K562 (cell line): ENCODE data around the gene TAF3. TPM values are rescaled to one million over a fixed set of nuclear protein-coding genes. Genes with fewer than 3 reads are reported as not detected.
A peak's percentile ranks its signal among the peaks of the same experiment; 100 is the strongest.

Experiments used
- ATAC-seq: fragments of 200-7000 bp; cut with Tn5 transposase; 3 replicates; pipeline ENCODE4 v1.9.1; 2020; ENCODE audit warnings: moderate library complexity
- BruUV-seq: library from RNA; stranded (reverse); fragments of 400-500 nt; replicated peaks from 2 replicates; lab custom pipeline; 2021; lab: Mats Ljungman, UMichigan
- CTCF ChIA-PET: fragments of 300-600 bp; formaldehyde crosslinking; extraction: SDS; loops from one replicate; lab custom pipeline; 2021; ENCODE audit warnings: low intra/inter-chr PET ratio; lab: Yijun Ruan, JAX
- POLR2A ChIA-PET: fragments of 300-600, 350-650 bp; sonication (Branson Sonifier 250); formaldehyde crosslinking; extraction: SDS; loops from one replicate; lab custom pipeline; 2021; ENCODE audit warnings: antibody characterized with exemption, inconsistent platforms; lab: Yijun Ruan, JAX
- DNase-seq, 4 experiments: peaks; one replicate each; pipeline versions ENCODE4 v3.0.0 to v3.0.0-alpha.2; 2011 to 2018; ENCODE audit warnings: low spot score in 3 of 4, mixed read lengths in 3 of 4; ENCODE audit errors: extremely low read depth in 1 of 4
- FAIRE-seq: peaks from 2 replicates; lab custom pipeline; 2011; peaks lifted over from hg19 to GRCh38; lab: Jason Lieb, UNC
- H2AFZ ChIP-seq: 2 replicates; pipeline ENCODE4 v1.6.0; 2011; ENCODE audit warnings: low read depth, low read length, control low read depth, inconsistent platforms
- H3K27ac ChIP-seq: fragments of 200-600 bp; 3 replicates; pipeline ENCODE4 v1.8.0; 2011; ENCODE audit warnings: low read depth, mild to moderate bottlenecking, control low read depth, inconsistent platforms, low read length, moderate library complexity, mixed read lengths; ENCODE audit errors: extremely low read depth
- H3K27me3 ChIP-seq, 2 experiments: fragments of 300-600 bp in 1 of 2; 2 replicates in 1 of 2; 3 replicates in 1 of 2; pipeline versions ENCODE4 v1.6.0 to v1.8.0; 2011; ENCODE audit warnings: inconsistent platforms in 2 of 2, low read length in 2 of 2, mild to moderate bottlenecking in 1 of 2, mixed read lengths in 1 of 2, moderate library complexity in 1 of 2; ENCODE audit not compliant: control insufficient read depth in 2 of 2, insufficient read depth in 2 of 2
- H3K36me3 ChIP-seq: fragments of 300-600 bp; 3 replicates; pipeline ENCODE4 v1.8.0; 2011; ENCODE audit warnings: mild to moderate bottlenecking, low read length, inconsistent platforms; ENCODE audit not compliant: control insufficient read depth, insufficient read depth
- H3K4me1 ChIP-seq, 2 experiments: fragments of 200-600 bp in 1 of 2; replicated peaks in 1 of 2; 2 replicates in 1 of 2; 3 replicates in 1 of 2; pipeline versions ENCODE4 v1.5.1 to v1.8.0; 2011; ENCODE audit warnings: inconsistent platforms in 2 of 2, low read length in 2 of 2, mild to moderate bottlenecking in 1 of 2, mixed read lengths in 1 of 2, moderate library complexity in 1 of 2; ENCODE audit not compliant: control insufficient read depth in 2 of 2, insufficient read depth in 2 of 2
- H3K4me2 ChIP-seq: 2 replicates; pipeline ENCODE4 v1.6.1; 2011; ENCODE audit warnings: low read length, control low read depth, inconsistent platforms, mixed read lengths; ENCODE audit not compliant: insufficient read depth
- H3K4me3 ChIP-seq: fragments of 200-600 bp; sonication (generic), shearing (Covaris generic); 2 replicates; pipeline ENCODE4 v1.5.1; 2016; ENCODE audit warnings: control low read depth, inconsistent platforms
- H3K79me2 ChIP-seq: fragments of 200-600 bp; 3 replicates; pipeline ENCODE4 v1.8.0; 2011; ENCODE audit warnings: low read length, inconsistent platforms; ENCODE audit not compliant: control insufficient read depth, insufficient read depth
- H3K9ac ChIP-seq, 2 experiments: 2 replicates each; pipeline versions ENCODE4 v1.6.0 to v1.6.1; 2011; ENCODE audit warnings: low read depth in 2 of 2, low read length in 2 of 2, control low read depth in 1 of 2, inconsistent platforms in 1 of 2, mild to moderate bottlenecking in 1 of 2, mixed read lengths in 1 of 2; ENCODE audit not compliant: insufficient read depth in 1 of 2
- H3K9me1 ChIP-seq: one replicate; pipeline ENCODE4 v1.6.0; 2011; ENCODE audit warnings: inconsistent platforms, mild to moderate bottlenecking, low read length, moderate library complexity; ENCODE audit not compliant: control insufficient read depth, insufficient read depth
- H3K9me3 ChIP-seq: replicated peaks from 2 replicates; pipeline ENCODE4 v1.5.1; 2011; ENCODE audit warnings: low read depth, low read length, inconsistent platforms; ENCODE audit not compliant: control insufficient read depth, insufficient read depth
- H4K20me1 ChIP-seq: replicated peaks from 2 replicates; pipeline ENCODE4 v1.6.1; 2011; ENCODE audit warnings: low read length, inconsistent platforms, mixed read lengths; ENCODE audit not compliant: control insufficient read depth, insufficient read depth
- ARID4B ChIP-seq: sonication (generic); formaldehyde crosslinking; IDR thresholded peaks from 2 replicates; pipeline ENCODE4 v1.8.0; 2022; ENCODE audit warnings: mild to moderate bottlenecking, missing genetic modification reagents
- BRD9 ChIP-seq: fragments of 450-650 bp; IDR thresholded peaks from 2 replicates; pipeline ENCODE4 v1.6.1; 2018; ENCODE audit warnings: low read depth; ENCODE audit not compliant: partially characterized antibody
- HNRNPUL1 ChIP-seq: fragments of 200-400 bp; formaldehyde crosslinking; IDR thresholded peaks from 2 replicates; pipeline ENCODE4 v1.6.1; 2017; ENCODE audit warnings: low read length
- MTA2 ChIP-seq: fragments of 450-650 bp; IDR thresholded peaks from 2 replicates; pipeline ENCODE4 v1.6.1; 2016; ENCODE audit warnings: low read depth
- THRAP3 ChIP-seq: fragments of 450-650 bp; IDR thresholded peaks from 2 replicates; pipeline ENCODE4 v1.6.1; 2016; ENCODE audit warnings: mild to moderate bottlenecking, inconsistent platforms, borderline replicate concordance
- ZFP36 ChIP-seq: fragments of 150-350 bp; IDR thresholded peaks from 2 replicates; pipeline ENCODE4 v1.6.1; 2018; ENCODE audit warnings: low read length, low read depth; ENCODE audit not compliant: partially characterized antibody
- WGBS: fragments of 100-300 bp; shearing (Covaris generic); methylation state at CpG from one replicate; pipeline ENCODE4 v1.1.6; 2016; ENCODE audit warnings: low coverage, mixed read lengths; ENCODE audit not compliant: insufficient coverage; ENCODE audit errors: missing lambda C conversion rate; 5-methylcytosine and 5-hydroxymethylcytosine counted together
- in situ Hi-C: fragments of 300-500 bp; cut with MboI; formaldehyde crosslinking; loops from 4 replicates; pipeline ENCODE4 v1.15.0; 2018; ENCODE audit warnings: inconsistent platforms, mixed read lengths
- intact Hi-C: fragments of 100-400 bp; cut with micrococcal nuclease; formaldehyde crosslinking; loops from 2 replicates; pipeline ENCODE4 v1.14.2; 2022
- polyA plus RNA-seq, 8 experiments: library from polyadenylated mRNA; depleted of rRNA in 4 of 8; stranded (reverse) in 5 of 8; unstranded in 3 of 8; fragments of >200 nt; fragmentation: Nextera tagmentation in 2 of 8; fragmentation: Illumina TruSeq in 1 of 8; extraction: Ambion mirVana in 2 of 8; extraction: Trizol in 1 of 8; gene quantifications; 2 replicates each; pipeline versions ENCODE4 v1.2.1 to v1.2.3, GENCODE V29; 2011 to 2014; ENCODE audit warnings: inconsistent platforms in 1 of 8, missing spikeins in 1 of 8
- total RNA-seq, 7 experiments: library from RNA; depleted of rRNA in 6 of 7; stranded (reverse); fragments of >200 nt in 6 of 7; fragmentation: Illumina TruSeq in 2 of 7; extraction: Trizol in 2 of 7; gene quantifications; 2 replicates each; pipeline versions ENCODE4 v1.2.1 to v1.2.3, GENCODE V29; 2011 to 2021; ENCODE audit warnings: low replicate concordance in 1 of 7
- TF ChIP-seq, protein P1 (sequence below): fragments of 450-650 bp; formaldehyde crosslinking; conservative IDR thresholded peaks from 2 replicates; pipeline ENCODE4 v1.4.0; 2022; ENCODE audit warnings: mild to moderate bottlenecking, missing genetic modification characterization
- TF ChIP-seq, protein P2 (sequence below), 2 experiments: IDR thresholded peaks; 2 replicates each; pipeline ENCODE4 v1.6.1; 2012; ENCODE audit warnings: improper control_type of control experiment in 2 of 2, low read depth in 2 of 2, low read length in 2 of 2, borderline replicate concordance in 1 of 2
- TF ChIP-seq, protein P3 (sequence below): sonication (generic); formaldehyde crosslinking; IDR thresholded peaks from 2 replicates; pipeline ENCODE4 v1.8.1; 2023; ENCODE audit warnings: mild to moderate bottlenecking, missing genetic modification reagents

Gene TAF3
- total and polyA plus RNA-seq, 9 of the 15 experiments (the other 6 are each of a cell fraction or from before 2014, with no cell fraction given), result 1.5 to 9.9 (median 4.1) TPM

DNA sequence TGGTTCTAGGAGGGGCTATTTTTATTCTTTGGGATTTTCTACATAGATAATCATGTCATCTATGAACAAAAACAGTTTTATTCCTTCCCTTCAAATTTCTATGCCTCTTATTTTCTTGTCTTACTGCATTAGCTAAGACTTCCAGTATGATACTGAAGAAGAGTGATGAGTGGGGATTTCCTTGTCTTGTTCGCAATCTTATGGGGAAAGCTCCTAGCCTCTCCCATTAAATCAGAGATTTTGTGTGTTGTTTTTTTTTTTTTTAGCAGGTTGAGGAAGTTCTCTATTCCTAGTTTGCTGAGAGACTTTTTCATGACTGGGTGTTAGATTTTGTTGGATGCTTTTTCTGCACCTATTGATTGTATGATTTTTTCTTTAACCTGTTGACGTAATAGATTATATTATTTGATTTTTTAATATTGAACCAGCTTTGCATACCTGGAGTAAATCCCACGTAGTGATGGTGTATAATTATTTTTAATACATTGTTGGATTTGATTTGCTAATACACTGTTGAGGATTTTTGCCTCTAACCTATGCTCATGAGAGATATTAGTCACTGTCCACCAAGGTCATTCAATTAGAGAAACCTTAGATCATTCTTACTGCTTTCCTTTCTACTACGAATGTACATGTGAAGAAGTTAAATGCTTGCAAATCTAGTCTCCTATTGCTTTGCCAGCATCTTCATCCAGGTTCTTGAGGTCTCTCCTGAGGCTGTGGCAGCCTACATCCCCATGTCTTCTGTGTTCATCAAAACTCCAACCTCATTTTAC is 23.9 kb upstream of the TAF3 start:
- CTCF ChIA-PET, result no interaction called here
- TF ChIP-seq, protein P1, sequence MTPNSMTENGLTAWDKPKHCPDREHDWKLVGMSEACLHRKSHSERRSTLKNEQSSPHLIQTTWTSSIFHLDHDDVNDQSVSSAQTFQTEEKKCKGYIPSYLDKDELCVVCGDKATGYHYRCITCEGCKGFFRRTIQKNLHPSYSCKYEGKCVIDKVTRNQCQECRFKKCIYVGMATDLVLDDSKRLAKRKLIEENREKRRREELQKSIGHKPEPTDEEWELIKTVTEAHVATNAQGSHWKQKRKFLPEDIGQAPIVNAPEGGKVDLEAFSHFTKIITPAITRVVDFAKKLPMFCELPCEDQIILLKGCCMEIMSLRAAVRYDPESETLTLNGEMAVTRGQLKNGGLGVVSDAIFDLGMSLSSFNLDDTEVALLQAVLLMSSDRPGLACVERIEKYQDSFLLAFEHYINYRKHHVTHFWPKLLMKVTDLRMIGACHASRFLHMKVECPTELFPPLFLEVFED, result no peak
- TF ChIP-seq ARID4B (CRISPR knock-in tag) (no peak), HNRNPUL1 (no peak), BRD9 (no peak), THRAP3 (no peak), MTA2 (no peak), ZFP36 (no peak)
- TF ChIP-seq, protein P2, sequence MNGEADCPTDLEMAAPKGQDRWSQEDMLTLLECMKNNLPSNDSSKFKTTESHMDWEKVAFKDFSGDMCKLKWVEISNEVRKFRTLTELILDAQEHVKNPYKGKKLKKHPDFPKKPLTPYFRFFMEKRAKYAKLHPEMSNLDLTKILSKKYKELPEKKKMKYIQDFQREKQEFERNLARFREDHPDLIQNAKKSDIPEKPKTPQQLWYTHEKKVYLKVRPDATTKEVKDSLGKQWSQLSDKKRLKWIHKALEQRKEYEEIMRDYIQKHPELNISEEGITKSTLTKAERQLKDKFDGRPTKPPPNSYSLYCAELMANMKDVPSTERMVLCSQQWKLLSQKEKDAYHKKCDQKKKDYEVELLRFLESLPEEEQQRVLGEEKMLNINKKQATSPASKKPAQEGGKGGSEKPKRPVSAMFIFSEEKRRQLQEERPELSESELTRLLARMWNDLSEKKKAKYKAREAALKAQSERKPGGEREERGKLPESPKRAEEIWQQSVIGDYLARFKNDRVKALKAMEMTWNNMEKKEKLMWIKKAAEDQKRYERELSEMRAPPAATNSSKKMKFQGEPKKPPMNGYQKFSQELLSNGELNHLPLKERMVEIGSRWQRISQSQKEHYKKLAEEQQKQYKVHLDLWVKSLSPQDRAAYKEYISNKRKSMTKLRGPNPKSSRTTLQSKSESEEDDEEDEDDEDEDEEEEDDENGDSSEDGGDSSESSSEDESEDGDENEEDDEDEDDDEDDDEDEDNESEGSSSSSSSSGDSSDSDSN (IDR thresholded peaks at IDR 0.05; ENCODE audit: borderline replicate concordance in 1 of 2, low read depth in 2 of 2, low read length in 2 of 2), result no peak
- TF ChIP-seq, protein P3, sequence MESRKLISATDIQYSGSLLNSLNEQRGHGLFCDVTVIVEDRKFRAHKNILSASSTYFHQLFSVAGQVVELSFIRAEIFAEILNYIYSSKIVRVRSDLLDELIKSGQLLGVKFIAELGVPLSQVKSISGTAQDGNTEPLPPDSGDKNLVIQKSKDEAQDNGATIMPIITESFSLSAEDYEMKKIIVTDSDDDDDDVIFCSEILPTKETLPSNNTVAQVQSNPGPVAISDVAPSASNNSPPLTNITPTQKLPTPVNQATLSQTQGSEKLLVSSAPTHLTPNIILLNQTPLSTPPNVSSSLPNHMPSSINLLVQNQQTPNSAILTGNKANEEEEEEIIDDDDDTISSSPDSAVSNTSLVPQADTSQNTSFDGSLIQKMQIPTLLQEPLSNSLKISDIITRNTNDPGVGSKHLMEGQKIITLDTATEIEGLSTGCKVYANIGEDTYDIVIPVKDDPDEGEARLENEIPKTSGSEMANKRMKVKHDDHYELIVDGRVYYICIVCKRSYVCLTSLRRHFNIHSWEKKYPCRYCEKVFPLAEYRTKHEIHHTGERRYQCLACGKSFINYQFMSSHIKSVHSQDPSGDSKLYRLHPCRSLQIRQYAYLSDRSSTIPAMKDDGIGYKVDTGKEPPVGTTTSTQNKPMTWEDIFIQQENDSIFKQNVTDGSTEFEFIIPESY (CRISPR knock-in tag), result no peak

More for the DNA sequence above, 23.9 kb upstream of the TAF3 start:
- intact Hi-C loops, result no loop called here
- FAIRE-seq, result no peak
- Histone ChIP-seq H3K9ac (no peak overlapping the region; a peak in 1 of 4 replicates), H3K36me3 (peaks cover 86% of the 10 kb centered on the region), H3K4me2 (no peak overlapping the region), H2AFZ (no peak overlapping the region), H3K4me3 (no peak overlapping the region), H3K9me1 (no peaks in the 10 kb centered on the region), H3K27me3 (no peaks in the 10 kb centered on the region), H3K27ac (peak overlapping the region; percentile 11; the same call in 1 of the 3 replicates), H3K4me1 (peaks cover 0 to 30% of the 10 kb centered on the region in 2 experiments; a peak in 3 of 5 replicates), H3K79me2 (peaks cover 82% of the 10 kb centered on the region), H3K9me3 (no peaks in the 10 kb centered on the region), H4K20me1 (peaks cover 16% of the 10 kb centered on the region)
- no TSS peak for BruUV-seq
- ATAC-seq, result no peak
- no peak for DNase-seq
- 72% methylated on average over 4 of the region's 4 CpGs for WGBS
- POLR2A ChIA-PET, result no interaction called here
- in situ Hi-C loops, result no loop called here
